Measurements from ENCODE around the gene F8A2. TPM values are rescaled to one million over a fixed set of nuclear protein-coding genes. Genes with fewer than 3 reads are reported as not detected.

F8A2 gene
- polyA plus RNA-seq, 1 donor from 2014 or later, result not detected

Other genes starting within 250 kb of the F8A2 start
- 55.7 TPM for gene VBP1, start 165.6 kb upstream of the F8A2 start, polyA plus RNA-seq
- 5.2 TPM for gene RAB39B, start 117.6 kb upstream of the F8A2 start, polyA plus RNA-seq
- not detected for gene CLIC2, start 47.5 kb upstream of the F8A2 start, polyA plus RNA-seq
- 2.5 TPM for gene F8A3, start 76.5 kb downstream of the F8A2 start, polyA plus RNA-seq
- not detected for gene SPRY3, start 230.5 kb downstream of the F8A2 start, polyA plus RNA-seq
- gene TMLHE, start 230.9 kb downstream of the F8A2 start, polyA plus RNA-seq, result 11.9 TPM